ENCODE measurements around the gene CAPN14.

DNA sequence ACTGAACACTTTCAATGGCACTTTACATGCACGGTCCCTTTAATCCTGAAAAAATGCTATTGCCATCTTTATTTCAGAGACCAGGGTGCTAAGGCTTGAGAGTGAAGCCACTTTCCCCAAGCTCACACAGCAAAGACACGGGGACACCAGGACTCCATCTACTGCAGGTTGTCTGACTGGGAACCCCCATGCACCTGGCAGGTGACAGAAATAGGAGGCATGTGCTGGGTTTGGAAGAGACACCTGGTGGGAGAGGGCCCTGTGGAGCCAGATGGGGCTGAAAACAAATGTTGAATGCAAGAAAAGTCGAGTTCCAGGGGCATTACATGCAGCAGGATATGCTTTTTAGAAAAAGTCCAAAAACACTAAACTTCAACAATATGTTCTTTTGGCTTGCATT lies 11.4 kb upstream of the CAPN14 start:
- no peak for TF ChIP-seq CTCF (IDR thresholded peaks at IDR 0.05)
- TF ChIP-seq POLR2A (IDR thresholded peaks at IDR 0.05) = no peak

All from adrenal gland (tissue), 5 donors.